ENCODE measurements around the gene ZNF471. TPM values are rescaled to one million over a fixed set of nuclear protein-coding genes. Genes with fewer than 3 reads are reported as not detected.

The ZNF471 gene
- total RNA-seq, 2 donors from 2014 or later, result 0.76 to 1.4 TPM

Other genes with a start within 250 kb of the ZNF471 start
- under 1 TPM in 1 of 2 donors, not detected in 1; 0.67 TPM for gene EDDM13, start 235.1 kb upstream of the ZNF471 start, total RNA-seq
- gene ZSCAN5A, start 193.0 kb upstream of the ZNF471 start, total RNA-seq, result 1 to 10 TPM; 8.3 to 8.4 TPM
- gene ZNF582, start 114.3 kb upstream of the ZNF471 start, total RNA-seq, result 1 to 10 TPM; 2.5 to 3.7 TPM
- gene ZNF583, start 103.5 kb upstream of the ZNF471 start, total RNA-seq, result 1 to 10 TPM; 2.3 to 2.7 TPM
- 1 to 10 TPM; 1.5 to 4.6 TPM for gene ZNF667, start 30.5 kb upstream of the ZNF471 start, total RNA-seq
- gene ZFP28, start 31.1 kb downstream of the ZNF471 start, total RNA-seq, result 1 to 10 TPM; 3.3 to 5.7 TPM
- 1 to 10 TPM; 4.0 to 4.5 TPM for gene ZNF470, start 59.6 kb downstream of the ZNF471 start, total RNA-seq
- 1 to 10 TPM; 5.8 to 6.9 TPM for gene ZNF71, start 87.4 kb downstream of the ZNF471 start, total RNA-seq
- under 1 TPM; 0.35 to 0.36 TPM for gene SMIM17, start 135.3 kb downstream of the ZNF471 start, total RNA-seq
- 1 to 10 TPM in 1 of 2 donors, under 1 TPM in 1; 0.53 to 1.3 TPM for gene ZNF835, start 163.9 kb downstream of the ZNF471 start, total RNA-seq

Measured in activated T-cell treated with anti-CD3 and anti-CD28 coated beads, Interleukin-2, amount 50 U/mL, for 72 hours (primary cell).